A549 (cell line): ENCODE measurements around the gene FAM98C. TPM values are rescaled to one million over a fixed set of nuclear protein-coding genes. Genes with fewer than 3 reads are reported as not detected.
A peak's percentile ranks its signal among the peaks of the same experiment; 100 is the strongest.

Source experiments
- ATAC-seq, 2 experiments: fragments of 200-7000 bp in 1 of 2; fragments of >200 bp in 1 of 2; cut with Nextera tagmentation in 1 of 2; cut with Tn5 transposase in 1 of 2; 3 replicates each; pipeline versions ENCODE4 v1.8.0 to v1.9.1; 2018 to 2020; ENCODE audit warnings: mild to moderate bottlenecking in 1 of 2, moderate library complexity in 1 of 2
- CTCF ChIA-PET: fragments of 300-600 bp; sonication (Branson Sonifier 250); formaldehyde crosslinking; extraction: SDS; loops from one replicate; lab custom pipeline; 2021; ENCODE audit warnings: antibody characterized with exemption, inconsistent platforms; lab: Yijun Ruan, JAX
- POLR2A ChIA-PET: fragments of 350-600 bp; formaldehyde crosslinking; extraction: SDS; loops from one replicate; lab custom pipeline; 2021; ENCODE audit warnings: antibody characterized with exemption, inconsistent platforms; lab: Yijun Ruan, JAX
- DNase-seq, 2 experiments: peaks; one replicate each; pipeline versions ENCODE4 v3.0.0 to v3.0.0-alpha.2; 2011 to 2016; ENCODE audit warnings: low read depth in 1 of 2, low spot score in 1 of 2
- FAIRE-seq: peaks from 2 replicates; lab custom pipeline; 2011; peaks lifted over from hg19 to GRCh38; lab: Jason Lieb, UNC
- H3K27ac ChIP-seq, 2 experiments: fragments of >200 bp; sonication (Bioruptor Twin); formaldehyde crosslinking; 3 replicates each; pipeline ENCODE4 v1.5.1; 2016 to 2017
- H3K4me1 ChIP-seq: fragments of >200 bp; sonication (Bioruptor Twin); formaldehyde crosslinking; 3 replicates; pipeline ENCODE4 v1.6.1; 2016
- H3K4me2 ChIP-seq: fragments of >200 bp; sonication (Bioruptor Twin); formaldehyde crosslinking; 3 replicates; pipeline ENCODE4 v1.6.1; 2016
- H3K4me3 ChIP-seq: fragments of >200 bp; sonication (Bioruptor Twin); formaldehyde crosslinking; 3 replicates; pipeline ENCODE4 v1.5.1; 2016
- H3K9me3 ChIP-seq: fragments of >200 bp; sonication (Bioruptor Twin); formaldehyde crosslinking; 3 replicates; pipeline ENCODE4 v1.6.1; 2016
- CHD4 ChIP-seq: fragments of 200-600 bp; sonication (generic); IDR thresholded peaks from 2 replicates; pipeline ENCODE4 v1.6.1; 2016; ENCODE audit warnings: antibody characterized with exemption, mild to moderate bottlenecking, borderline replicate concordance
- EHF ChIP-seq: fragments of 250-450 bp; sonication (Bioruptor Pico); IDR thresholded peaks from 2 replicates; pipeline ENCODE4 v1.5.0; 2020; ENCODE audit warnings: mild to moderate bottlenecking
- EP300 ChIP-seq, 2 experiments: fragments of >200 bp; sonication (Bioruptor Twin); formaldehyde crosslinking; IDR thresholded peaks; 2 replicates in 1 of 2; 3 replicates in 1 of 2; pipeline ENCODE4 v1.6.1; 2016 to 2017
- MAFK ChIP-seq: fragments of 450-650 bp; IDR thresholded peaks from 2 replicates; pipeline ENCODE4 v1.6.1; 2014; ENCODE audit not compliant: partially characterized antibody
- RAD21 ChIP-seq, 2 experiments: fragments of >200 bp in 1 of 2; sonication (Bioruptor Twin) in 1 of 2; formaldehyde crosslinking in 1 of 2; IDR thresholded peaks in 1 of 2; conservative IDR thresholded peaks in 1 of 2; 2 replicates in 1 of 2; 3 replicates in 1 of 2; pipeline ENCODE4 v1.6.1; 2012 to 2018; ENCODE audit warnings: inconsistent platforms in 1 of 2
- RARB ChIP-seq: fragments of 250-450 bp; sonication (Bioruptor Pico); IDR thresholded peaks from 2 replicates; pipeline ENCODE4 v1.8.0; 2021; ENCODE audit warnings: mild to moderate bottlenecking, moderate library complexity
- RCOR1 ChIP-seq: fragments of 150-350 bp; IDR thresholded peaks from 2 replicates; pipeline ENCODE4 v1.6.1; 2014; ENCODE audit warnings: antibody characterized with exemption, low read length, low read depth
- SMC3 ChIP-seq: fragments of >200 bp; sonication (Bioruptor Twin); formaldehyde crosslinking; IDR thresholded peaks from 3 replicates; pipeline ENCODE4 v1.6.1; 2018; ENCODE audit warnings: inconsistent platforms
- TFCP2L1 ChIP-seq: fragments of 250-450 bp; sonication (Bioruptor Pico); IDR thresholded peaks from 2 replicates; pipeline ENCODE4 v1.5.0; 2021; ENCODE audit warnings: mild to moderate bottlenecking
- ZC3H11A ChIP-seq: fragments of 450-650 bp; IDR thresholded peaks from 2 replicates; pipeline ENCODE4 v1.6.1; 2014; ENCODE audit warnings: antibody characterized with exemption, mild to moderate bottlenecking
- WGBS: methylation state at CpG from one replicate; pipeline ENCODE4 v1.1.6; 2017; ENCODE audit errors: missing lambda C conversion rate; 5-methylcytosine and 5-hydroxymethylcytosine counted together
- polyA plus RNA-seq, 4 experiments: library from polyadenylated mRNA; depleted of rRNA in 3 of 4; stranded (reverse); fragments of >200 nt; fragmentation: RNase III in 1 of 4; extraction: RNeasy Plus Mini Kit Qiagen cat#74134 plus additional on column Dnase treatment in 1 of 4; gene quantifications; 2 replicates in 3 of 4; 3 replicates in 1 of 4; pipeline ENCODE4 v1.2.3, GENCODE V29; 2011 to 2017
- TF ChIP-seq, protein P1 (sequence below): fragments of 200-600 bp; sonication (generic); IDR thresholded peaks from 2 replicates; pipeline ENCODE4 v1.6.1; 2016; ENCODE audit warnings: antibody characterized with exemption, mild to moderate bottlenecking, moderate library complexity
- TF ChIP-seq, protein P2 (sequence below): fragments of 250-450 bp; sonication (Bioruptor Pico); IDR thresholded peaks from 2 replicates; pipeline ENCODE4 v1.5.0; 2021; ENCODE audit warnings: mild to moderate bottlenecking, moderate library complexity, borderline replicate concordance
- TF ChIP-seq, protein P3 (sequence below): fragments of >200 bp; sonication (Bioruptor Twin); formaldehyde crosslinking; IDR thresholded peaks from 2 replicates; pipeline ENCODE4 v1.6.1; 2016
- TF ChIP-seq, protein P4 (sequence below): fragments of 450-650 bp; IDR thresholded peaks from 2 replicates; pipeline ENCODE4 v1.6.1; 2014; ENCODE audit warnings: antibody characterized with exemption
- TF ChIP-seq, protein P5 (sequence below): fragments of >200 bp; sonication (Bioruptor Twin); formaldehyde crosslinking; IDR thresholded peaks from 3 replicates; pipeline ENCODE4 v1.5.1; 2016

The FAM98C gene
- polyA plus RNA-seq, 2 of the 4 experiments (the other 2 are of a cell fraction) = 12.8 to 20.4 TPM

DNA sequence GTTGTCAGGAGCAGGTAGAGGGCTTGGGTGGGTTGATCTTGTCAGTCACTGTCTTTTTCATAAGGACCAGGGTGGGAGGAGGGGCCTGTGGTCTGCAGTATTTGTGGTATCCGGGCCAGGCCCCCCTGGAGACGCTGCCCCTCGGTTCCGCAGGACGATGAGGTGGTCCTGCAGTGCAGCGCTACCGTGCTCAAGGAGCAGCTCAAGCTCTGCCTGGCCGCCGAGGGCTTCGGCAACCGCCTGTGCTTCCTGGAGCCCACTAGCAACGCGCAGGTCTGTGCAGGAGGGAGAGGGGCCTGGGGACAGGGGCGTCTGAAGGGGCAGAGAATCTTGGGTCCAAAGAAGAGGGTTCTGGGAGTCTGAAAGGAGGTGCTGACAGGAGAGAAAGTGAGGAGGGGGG, 37.7 kb downstream of the FAM98C start:
- no peak overlapping the region for H3K27ac ChIP-seq
- no peak overlapping the region for H3K4me3 ChIP-seq
- ATAC-seq (no peak), FAIRE-seq (no peak), DNase-seq (no peak)
- TF ChIP-seq RARB (CRISPR knock-in tag) (no peak), TFCP2L1 (CRISPR knock-in tag) (no peak)
- TF ChIP-seq, protein P1, sequence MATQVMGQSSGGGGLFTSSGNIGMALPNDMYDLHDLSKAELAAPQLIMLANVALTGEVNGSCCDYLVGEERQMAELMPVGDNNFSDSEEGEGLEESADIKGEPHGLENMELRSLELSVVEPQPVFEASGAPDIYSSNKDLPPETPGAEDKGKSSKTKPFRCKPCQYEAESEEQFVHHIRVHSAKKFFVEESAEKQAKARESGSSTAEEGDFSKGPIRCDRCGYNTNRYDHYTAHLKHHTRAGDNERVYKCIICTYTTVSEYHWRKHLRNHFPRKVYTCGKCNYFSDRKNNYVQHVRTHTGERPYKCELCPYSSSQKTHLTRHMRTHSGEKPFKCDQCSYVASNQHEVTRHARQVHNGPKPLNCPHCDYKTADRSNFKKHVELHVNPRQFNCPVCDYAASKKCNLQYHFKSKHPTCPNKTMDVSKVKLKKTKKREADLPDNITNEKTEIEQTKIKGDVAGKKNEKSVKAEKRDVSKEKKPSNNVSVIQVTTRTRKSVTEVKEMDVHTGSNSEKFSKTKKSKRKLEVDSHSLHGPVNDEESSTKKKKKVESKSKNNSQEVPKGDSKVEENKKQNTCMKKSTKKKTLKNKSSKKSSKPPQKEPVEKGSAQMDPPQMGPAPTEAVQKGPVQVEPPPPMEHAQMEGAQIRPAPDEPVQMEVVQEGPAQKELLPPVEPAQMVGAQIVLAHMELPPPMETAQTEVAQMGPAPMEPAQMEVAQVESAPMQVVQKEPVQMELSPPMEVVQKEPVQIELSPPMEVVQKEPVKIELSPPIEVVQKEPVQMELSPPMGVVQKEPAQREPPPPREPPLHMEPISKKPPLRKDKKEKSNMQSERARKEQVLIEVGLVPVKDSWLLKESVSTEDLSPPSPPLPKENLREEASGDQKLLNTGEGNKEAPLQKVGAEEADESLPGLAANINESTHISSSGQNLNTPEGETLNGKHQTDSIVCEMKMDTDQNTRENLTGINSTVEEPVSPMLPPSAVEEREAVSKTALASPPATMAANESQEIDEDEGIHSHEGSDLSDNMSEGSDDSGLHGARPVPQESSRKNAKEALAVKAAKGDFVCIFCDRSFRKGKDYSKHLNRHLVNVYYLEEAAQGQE = no peak
- no peak overlapping the region for H3K4me2 ChIP-seq
- H3K4me1 ChIP-seq = no peaks in the 10 kb centered on the region
- WGBS = 72% methylated on average over 14 of the region's 14 CpGs
- POLR2A ChIA-PET = no interaction called here
- CTCF ChIA-PET = interaction anchor here (0.9 to 8.2 kb wide), 5 partner anchors 12 to 82 kb away, joined by 3 to 65 read pairs (median 3); partner anchors contain the start of gene FAM98C
- no peaks in the 10 kb centered on the region for H3K9me3 ChIP-seq

DNA sequence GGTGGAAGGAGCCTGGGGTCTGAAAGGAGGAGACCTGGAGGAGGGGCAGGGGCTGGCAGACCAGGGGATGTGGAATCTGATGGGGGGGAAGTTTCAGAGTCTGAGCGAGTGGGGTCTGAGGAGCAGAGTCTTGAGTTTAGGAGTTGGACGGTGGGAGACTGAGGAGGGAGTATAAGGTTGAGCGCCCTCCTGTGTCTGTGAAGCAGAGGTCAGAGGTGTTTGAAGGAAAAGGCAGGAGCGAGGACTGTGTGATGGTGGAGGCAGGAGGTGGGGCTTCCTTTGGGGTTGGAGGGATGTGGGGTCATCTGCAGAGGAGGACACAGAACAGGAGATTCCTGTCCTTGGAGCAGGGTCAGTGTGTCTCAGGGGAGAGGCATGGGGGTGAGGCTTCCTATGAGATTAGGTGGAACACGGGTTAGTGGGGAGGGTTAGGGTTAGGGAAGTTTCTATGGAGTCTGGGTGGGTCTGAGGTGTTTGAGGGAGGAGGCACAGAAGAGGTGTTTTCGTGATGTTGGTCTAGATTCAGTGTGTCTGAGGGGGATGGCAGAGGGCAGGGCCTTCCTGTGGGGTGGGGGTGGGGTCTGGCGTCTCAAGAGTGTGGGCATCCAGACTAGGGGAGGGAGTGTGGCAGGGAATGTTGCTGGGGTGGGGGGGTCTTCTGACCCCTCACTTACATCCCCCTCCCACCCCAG, 38.9 kb downstream of the FAM98C start:
- no peaks in the 10 kb centered on the region for H3K9me3 ChIP-seq
- peak in 1 of 2 experiments; percentile 60 for DNase-seq
- peak; percentile 46 to 81; a peak in 5 of 6 replicates for ATAC-seq
- no peaks in the 10 kb centered on the region for H3K4me1 ChIP-seq
- FAIRE-seq = no peak
- ChIA-PET POLR2A (no interaction called here), CTCF (interaction anchor here (8.2 kb wide), 1 partner anchor 39 kb away, joined by 65 read pairs; the partner anchor contains the start of gene FAM98C)
- 45% methylated on average over 7 of the region's 7 CpGs for WGBS
- H3K4me3 ChIP-seq = no peak overlapping the region
- H3K27ac ChIP-seq = no peak overlapping the region
- H3K4me2 ChIP-seq = no peak overlapping the region
- TF ChIP-seq ZC3H11A (no peak), RCOR1 (0 out of 2 replicates have a peak, but pooled peaks have one; percentile 24), SMC3 (0 out of 3 replicates have a peak, but pooled peaks have one; percentile 10), TFCP2L1 (CRISPR knock-in tag) (no peak), RAD21 (conservative IDR thresholded peaks at IDR 0.05 in 1 of 2, IDR thresholded peaks at IDR 0.05 in 1 of 2) (peak in 1 of 2 experiments; percentile 37; a peak in 1 of 5 replicates)

DNA sequence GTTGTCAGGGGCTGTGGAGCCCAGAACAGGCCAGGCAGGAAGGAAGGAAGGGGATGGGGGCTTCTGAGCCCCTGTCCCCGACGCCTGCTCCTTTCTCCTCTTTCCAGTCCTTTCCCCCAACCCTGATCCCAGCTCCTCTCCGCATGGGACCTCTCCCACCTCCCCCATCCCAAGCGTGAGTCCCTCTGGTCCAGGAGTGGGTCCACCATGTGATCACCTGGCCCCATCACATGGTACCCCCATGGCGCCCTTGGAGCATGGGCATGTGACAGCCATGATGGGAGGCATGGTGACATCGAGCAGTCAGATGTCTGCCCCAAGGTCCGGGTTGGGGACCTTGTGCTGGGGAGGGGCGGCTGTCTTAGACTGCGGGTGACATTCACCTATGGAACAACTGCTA, 39.8 kb downstream of the FAM98C start:
- Histone ChIP-seq H3K27ac (no peak overlapping the region), H3K4me1 (no peaks in the 10 kb centered on the region), H3K4me3 (no peak overlapping the region), H3K9me3 (no peaks in the 10 kb centered on the region), H3K4me2 (no peak overlapping the region)
- FAIRE-seq = no peak
- no peak for DNase-seq
- TF ChIP-seq, protein P2, sequence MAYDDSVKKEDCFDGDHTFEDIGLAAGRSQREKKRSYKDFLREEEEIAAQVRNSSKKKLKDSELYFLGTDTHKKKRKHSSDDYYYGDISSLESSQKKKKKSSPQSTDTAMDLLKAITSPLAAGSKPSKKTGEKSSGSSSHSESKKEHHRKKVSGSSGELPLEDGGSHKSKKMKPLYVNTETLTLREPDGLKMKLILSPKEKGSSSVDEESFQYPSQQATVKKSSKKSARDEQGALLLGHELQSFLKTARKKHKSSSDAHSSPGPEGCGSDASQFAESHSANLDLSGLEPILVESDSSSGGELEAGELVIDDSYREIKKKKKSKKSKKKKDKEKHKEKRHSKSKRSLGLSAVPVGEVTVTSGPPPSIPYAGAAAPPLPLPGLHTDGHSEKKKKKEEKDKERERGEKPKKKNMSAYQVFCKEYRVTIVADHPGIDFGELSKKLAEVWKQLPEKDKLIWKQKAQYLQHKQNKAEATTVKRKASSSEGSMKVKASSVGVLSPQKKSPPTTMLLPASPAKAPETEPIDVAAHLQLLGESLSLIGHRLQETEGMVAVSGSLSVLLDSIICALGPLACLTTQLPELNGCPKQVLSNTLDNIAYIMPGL (CRISPR knock-in tag) = no peak
- TF ChIP-seq, protein P3, sequence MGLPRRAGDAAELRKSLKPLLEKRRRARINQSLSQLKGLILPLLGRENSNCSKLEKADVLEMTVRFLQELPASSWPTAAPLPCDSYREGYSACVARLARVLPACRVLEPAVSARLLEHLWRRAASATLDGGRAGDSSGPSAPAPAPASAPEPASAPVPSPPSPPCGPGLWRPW = no peak
- TF ChIP-seq, protein P4, sequence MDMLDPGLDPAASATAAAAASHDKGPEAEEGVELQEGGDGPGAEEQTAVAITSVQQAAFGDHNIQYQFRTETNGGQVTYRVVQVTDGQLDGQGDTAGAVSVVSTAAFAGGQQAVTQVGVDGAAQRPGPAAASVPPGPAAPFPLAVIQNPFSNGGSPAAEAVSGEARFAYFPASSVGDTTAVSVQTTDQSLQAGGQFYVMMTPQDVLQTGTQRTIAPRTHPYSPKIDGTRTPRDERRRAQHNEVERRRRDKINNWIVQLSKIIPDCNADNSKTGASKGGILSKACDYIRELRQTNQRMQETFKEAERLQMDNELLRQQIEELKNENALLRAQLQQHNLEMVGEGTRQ = peak; percentile 45; the same call in 1 of the 2 replicates
- TF ChIP-seq, protein P5, sequence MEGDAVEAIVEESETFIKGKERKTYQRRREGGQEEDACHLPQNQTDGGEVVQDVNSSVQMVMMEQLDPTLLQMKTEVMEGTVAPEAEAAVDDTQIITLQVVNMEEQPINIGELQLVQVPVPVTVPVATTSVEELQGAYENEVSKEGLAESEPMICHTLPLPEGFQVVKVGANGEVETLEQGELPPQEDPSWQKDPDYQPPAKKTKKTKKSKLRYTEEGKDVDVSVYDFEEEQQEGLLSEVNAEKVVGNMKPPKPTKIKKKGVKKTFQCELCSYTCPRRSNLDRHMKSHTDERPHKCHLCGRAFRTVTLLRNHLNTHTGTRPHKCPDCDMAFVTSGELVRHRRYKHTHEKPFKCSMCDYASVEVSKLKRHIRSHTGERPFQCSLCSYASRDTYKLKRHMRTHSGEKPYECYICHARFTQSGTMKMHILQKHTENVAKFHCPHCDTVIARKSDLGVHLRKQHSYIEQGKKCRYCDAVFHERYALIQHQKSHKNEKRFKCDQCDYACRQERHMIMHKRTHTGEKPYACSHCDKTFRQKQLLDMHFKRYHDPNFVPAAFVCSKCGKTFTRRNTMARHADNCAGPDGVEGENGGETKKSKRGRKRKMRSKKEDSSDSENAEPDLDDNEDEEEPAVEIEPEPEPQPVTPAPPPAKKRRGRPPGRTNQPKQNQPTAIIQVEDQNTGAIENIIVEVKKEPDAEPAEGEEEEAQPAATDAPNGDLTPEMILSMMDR = no peak
- TF ChIP-seq EHF (CRISPR knock-in tag) (no peak), EP300 (IDR thresholded peaks at IDR 0.05) (no peak), CHD4 (no peak), MAFK (no peak)
- ATAC-seq = 0 out of 6 replicates have a peak, but pooled peaks of 1 of the 2 experiments have one; percentile 3
- ChIA-PET POLR2A (no interaction called here), CTCF (interaction anchor here (1.0 kb wide), 1 partner anchor 40 kb away, joined by 5 read pairs; the partner anchor contains the start of gene FAM98C)
- 67% methylated on average over 9 of the region's 9 CpGs for WGBS
